ENCODE data around the gene NXPE3.

Gene NXPE3

DNA sequence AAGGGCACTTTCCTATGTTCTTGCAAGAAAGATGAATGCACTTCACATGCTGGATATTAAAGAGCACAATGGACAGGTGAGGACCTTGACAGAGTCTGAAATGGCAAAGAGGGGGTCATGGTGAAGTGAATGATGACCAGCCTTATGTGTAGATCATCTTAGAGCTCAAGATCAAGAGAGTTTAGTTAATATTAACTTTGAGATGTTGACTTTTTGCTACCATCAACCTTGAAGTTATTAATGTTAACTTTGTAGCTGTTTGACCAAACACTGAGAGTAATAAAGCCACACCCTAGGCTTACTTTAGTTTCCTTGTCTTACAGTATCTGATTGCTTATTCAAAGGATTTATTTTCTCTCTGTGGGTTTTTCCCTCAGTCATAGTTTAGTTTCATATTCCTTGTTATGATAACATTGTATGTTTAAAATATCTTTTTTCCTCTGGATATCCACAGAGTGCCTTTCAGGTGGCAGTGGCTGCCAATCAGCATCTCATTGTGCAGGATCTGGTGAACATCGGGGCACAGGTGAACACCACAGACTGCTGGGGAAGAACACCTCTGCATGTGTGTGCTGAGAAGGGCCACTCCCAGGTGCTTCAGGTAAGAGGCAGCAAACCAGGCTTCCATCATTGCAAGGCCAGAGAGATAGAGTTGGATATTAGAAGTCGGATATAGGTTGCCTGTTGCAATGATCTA, 75.7 kb downstream of the NXPE3 start:
- POLR2A ChIA-PET (ENCODE audit: low non-redundant PET) = no interaction called here
- CTCF ChIA-PET = no interaction called here
- no peak overlapping the region for H3K27ac ChIP-seq
- TF ChIP-seq CTCF (conservative IDR thresholded peaks at IDR 0.05; ENCODE audit: low read depth) = no peak
- DNase-seq (ENCODE audit: low spot score) = no peak

- H3K27ac ChIP-seq = no peak overlapping the region
- POLR2A ChIA-PET (ENCODE audit: low non-redundant PET) = no interaction called here
- CTCF ChIA-PET = interaction anchor here (0.6 kb wide), 1 partner anchor 339 kb away, joined by 3 read pairs; no protein-coding TSS in a partner anchor
These were observed 78.3 kb downstream of the NXPE3 start for GRCh38 chr3:101857301-101857741.

DNA sequence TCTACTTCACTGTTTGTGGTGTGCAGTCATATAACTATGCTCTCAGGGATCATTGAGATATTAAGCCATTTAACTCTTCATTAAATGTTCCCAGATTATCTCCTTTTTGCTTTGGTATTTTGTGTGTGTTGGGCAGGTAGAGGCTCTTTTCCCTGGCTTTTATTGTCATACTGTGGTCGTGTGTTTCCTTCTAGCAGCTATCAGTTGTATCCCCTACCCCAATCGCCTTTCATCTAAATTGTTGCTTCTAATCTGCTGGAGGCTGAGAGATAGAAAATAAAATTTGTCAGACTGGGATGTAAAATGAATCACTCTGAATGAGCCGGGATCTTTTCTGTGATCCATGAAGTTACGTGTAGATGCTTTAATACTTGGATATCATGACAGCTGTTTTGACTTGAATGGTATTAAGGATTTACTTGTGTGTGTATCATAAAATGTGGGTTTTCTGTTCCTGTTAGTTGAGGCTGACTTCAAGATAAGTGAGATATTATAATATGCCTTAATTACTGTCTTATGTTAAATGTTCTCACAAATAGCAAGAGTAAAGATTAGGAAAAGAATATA, 79.5 kb downstream of the NXPE3 start:
- POLR2A ChIA-PET (ENCODE audit: low non-redundant PET) = interaction anchor here (0.6 kb wide), 1 partner anchor 9 kb away, joined by 3 read pairs; no protein-coding TSS in a partner anchor
- no peak for DNase-seq (ENCODE audit: low spot score)
- no peak for TF ChIP-seq CTCF (conservative IDR thresholded peaks at IDR 0.05; ENCODE audit: low read depth)
- H3K27ac ChIP-seq = no peak overlapping the region
- CTCF ChIA-PET = no interaction called here

More at GRCh38 chr3:101857301-101857741, 78.3 kb downstream of the NXPE3 start:
- no peak for DNase-seq (ENCODE audit: low spot score)
- no peak for TF ChIP-seq CTCF (conservative IDR thresholded peaks at IDR 0.05; ENCODE audit: low read depth)

GRCh38 chr3:101859882-101860448, 81.0 kb downstream of the NXPE3 start:
- CTCF ChIA-PET = no interaction called here
- POLR2A ChIA-PET (ENCODE audit: low non-redundant PET) = no interaction called here
- no peak overlapping the region for H3K27ac ChIP-seq
- DNase-seq (ENCODE audit: low spot score) = no peak
- TF ChIP-seq CTCF (conservative IDR thresholded peaks at IDR 0.05; ENCODE audit: low read depth) = no peak

- CTCF ChIA-PET = interaction anchor here (0.6 to 0.7 kb wide), 2 partner anchors 71 to 292 kb away, joined by 3 to 5 read pairs; no protein-coding TSS in a partner anchor
- POLR2A ChIA-PET (ENCODE audit: low non-redundant PET) = no interaction called here
- no peak overlapping the region for H3K27ac ChIP-seq
- no peak for DNase-seq (ENCODE audit: low spot score)
- TF ChIP-seq CTCF (conservative IDR thresholded peaks at IDR 0.05; ENCODE audit: low read depth) = no peak
These were observed 82.3 kb downstream of the NXPE3 start for GRCh38 chr3:101861212-101861788.

- no peak for DNase-seq (ENCODE audit: low spot score)
- ChIA-PET CTCF (interaction anchor here (0.6 kb wide), 1 partner anchor 291 kb away, joined by 3 read pairs; no protein-coding TSS in a partner anchor), POLR2A (ENCODE audit: low non-redundant PET) (no interaction called here)
- H3K27ac ChIP-seq = no peak overlapping the region
- no peak for TF ChIP-seq CTCF (conservative IDR thresholded peaks at IDR 0.05; ENCODE audit: low read depth)
These were observed 82.9 kb downstream of the NXPE3 start for GRCh38 chr3:101861789-101862415.
